HG03442 (cell line): ENCODE data around the gene DNAAF1.
A peak's percentile ranks its signal among the peaks of the same experiment; 100 is the strongest.
"Not testable (repeated sequence)": the region's sequence is repeated elsewhere in the genome, so short reads cannot be mapped to it uniquely, and the experiment has no call there.

Experiments used
- ATAC-seq: cut with Tn5 transposase; IDR thresholded peaks from one replicate; pipeline ENCODE4 v1.9.1; 2021; ENCODE audit warnings: mild to moderate bottlenecking, moderate library complexity; ENCODE audit not compliant: unreplicated experiment

Gene DNAAF1

DNA sequence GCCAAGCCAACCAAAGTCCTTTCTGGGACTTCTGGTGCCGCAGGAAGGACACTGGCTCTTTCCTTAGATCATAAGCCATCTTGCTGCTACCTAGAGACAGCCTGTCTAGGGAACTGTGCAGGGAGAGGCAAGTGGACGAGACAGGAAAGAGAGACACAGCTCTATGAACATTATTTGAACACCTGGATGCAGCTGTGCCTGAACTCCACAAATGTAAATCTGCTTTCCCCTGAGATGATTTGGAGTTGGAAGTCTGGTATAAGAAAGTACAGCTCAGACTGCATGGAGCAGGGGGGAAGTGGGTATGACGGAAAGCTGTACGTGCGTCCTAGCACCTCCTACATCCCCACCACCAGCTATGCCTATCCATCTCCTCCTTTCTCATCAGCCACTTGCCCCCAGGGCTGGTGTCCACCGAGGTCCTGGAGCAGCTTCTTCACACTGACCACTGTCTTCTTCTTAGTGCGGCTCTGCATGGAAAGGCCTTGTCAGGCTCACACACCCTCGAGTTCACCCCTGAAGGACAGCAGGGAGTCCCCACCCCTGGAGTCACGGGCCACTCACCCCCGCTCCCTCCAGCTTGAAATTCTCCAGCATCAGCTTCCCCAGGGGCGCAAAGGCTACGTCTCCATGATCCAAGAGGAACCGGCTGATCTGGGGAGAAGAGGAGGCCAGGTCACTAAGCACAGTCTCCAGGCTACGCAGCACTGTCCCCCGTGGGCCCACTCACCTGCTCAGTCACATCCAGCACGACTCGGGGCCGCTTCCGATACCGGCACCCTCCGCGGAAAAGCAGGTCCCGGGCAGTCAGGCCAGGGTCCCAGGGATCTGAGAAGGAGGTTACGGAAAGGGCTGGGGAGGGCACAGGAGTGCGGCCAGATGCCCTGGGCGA, 37.8 kb downstream of the DNAAF1 start:
- ATAC-seq, result no peak

DNA sequence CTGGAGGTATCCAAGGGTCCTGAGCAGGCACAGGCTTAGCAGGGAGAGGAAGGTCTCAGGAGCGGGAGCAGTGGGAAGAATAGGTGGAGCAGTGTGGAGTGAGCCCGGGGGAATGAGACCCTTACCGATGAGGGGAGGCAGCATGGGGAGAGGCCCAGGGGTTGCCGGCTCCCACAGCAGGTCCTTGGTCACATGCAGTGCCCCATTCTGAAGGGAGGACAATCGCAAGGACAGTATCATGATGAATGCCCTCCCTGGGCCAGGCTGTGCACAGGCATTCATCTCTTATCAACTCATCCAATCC, 38.4 kb downstream of the DNAAF1 start:
- no peak for ATAC-seq

DNA sequence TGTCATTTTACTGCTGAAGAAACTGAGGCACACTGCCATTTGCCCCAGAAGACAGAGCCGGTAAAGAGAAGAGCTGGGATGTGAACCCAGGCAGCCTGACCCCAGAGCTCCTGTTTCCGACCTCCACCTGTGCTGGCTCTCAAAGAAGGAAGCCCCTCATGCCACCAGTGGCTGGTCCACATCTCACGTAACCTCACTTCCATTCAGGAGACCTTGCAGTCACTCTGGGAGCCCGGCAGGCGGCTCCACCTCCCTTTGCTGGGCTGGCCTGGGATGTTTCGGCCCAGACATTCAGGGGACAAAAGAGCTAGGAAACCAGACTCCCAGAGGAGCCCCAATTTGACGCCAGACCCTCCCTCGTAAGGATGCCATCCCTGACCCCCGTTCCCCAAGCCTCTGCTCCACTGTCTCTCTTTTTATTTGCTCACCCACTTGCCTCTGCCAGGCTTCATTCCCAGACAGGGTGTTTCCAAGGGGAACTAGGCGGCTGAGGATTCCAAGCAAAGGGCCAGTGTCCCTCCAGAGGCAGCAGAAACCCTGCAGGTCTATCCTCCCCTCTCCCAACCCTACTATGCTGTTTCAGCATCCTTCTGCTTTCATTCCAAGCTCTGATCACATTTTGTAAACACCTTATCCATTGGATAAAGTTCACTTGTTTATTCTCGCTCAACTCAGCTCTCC, 38.9 kb downstream of the DNAAF1 start:
- no peak for ATAC-seq

DNA sequence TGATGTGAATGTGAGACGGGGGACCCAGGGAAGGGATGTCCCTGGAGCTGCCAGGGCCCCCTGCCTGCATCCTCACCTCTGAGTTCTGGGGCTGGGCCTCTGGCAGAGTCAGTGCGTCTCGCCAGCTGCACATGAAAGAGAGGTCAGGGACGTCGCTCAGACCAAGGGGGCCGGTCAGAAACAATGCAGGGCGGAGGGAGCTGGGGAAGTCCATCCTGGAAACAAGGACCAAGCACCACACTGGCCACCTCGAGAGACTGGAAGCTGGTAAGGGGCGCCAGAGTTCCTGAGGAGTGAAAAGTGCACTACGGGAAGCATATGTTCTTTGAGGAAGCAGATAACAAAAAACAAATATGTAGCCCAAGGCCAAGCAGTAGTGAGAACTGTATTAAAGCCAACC, 39.7 kb downstream of the DNAAF1 start:
- no peak for ATAC-seq

DNA sequence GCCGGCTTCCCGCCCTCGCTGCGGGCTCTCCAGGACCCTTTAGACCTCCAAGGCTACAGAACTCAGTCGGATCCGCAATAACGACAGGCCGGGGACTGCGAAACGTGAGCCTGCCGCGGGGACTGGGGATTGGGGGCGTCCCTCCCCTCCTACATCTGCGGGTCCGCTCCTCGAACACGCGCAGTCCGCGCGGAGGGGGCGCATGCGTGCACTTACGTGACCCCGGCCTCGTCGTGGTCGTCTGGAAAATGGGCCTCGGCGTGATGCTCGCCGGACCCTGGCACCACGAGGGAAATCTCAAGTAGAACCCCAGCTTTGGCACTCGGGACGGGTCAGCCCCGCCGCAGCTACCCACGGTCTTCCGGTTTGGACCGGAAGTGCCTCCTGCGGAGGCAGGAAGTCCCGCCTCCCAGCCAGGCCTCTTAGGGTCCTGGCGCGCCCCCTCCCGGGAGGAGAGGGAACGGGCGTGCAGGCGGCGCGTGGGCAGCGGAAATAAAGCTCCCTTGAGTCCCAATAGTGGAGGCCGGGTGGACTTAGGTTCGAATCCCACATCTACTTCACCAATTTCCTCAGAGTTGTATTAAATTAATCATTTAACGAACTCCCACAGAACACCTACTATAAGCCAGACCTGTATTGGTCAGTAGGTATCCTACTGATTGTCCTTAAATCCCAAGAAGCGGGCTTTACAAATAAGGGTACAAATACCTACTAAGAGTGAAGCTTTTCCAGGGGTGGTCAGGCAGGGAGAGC, 41.8 kb downstream of the DNAAF1 start, which contains the start of gene TAF1C:
Gene TAF1C, minus strand, starts transcription at position 373 of the 753 bp plus-strand sequence. CDS start 2,069 bp downstream, outside the sequence.
- peak; percentile 90 for ATAC-seq

DNA sequence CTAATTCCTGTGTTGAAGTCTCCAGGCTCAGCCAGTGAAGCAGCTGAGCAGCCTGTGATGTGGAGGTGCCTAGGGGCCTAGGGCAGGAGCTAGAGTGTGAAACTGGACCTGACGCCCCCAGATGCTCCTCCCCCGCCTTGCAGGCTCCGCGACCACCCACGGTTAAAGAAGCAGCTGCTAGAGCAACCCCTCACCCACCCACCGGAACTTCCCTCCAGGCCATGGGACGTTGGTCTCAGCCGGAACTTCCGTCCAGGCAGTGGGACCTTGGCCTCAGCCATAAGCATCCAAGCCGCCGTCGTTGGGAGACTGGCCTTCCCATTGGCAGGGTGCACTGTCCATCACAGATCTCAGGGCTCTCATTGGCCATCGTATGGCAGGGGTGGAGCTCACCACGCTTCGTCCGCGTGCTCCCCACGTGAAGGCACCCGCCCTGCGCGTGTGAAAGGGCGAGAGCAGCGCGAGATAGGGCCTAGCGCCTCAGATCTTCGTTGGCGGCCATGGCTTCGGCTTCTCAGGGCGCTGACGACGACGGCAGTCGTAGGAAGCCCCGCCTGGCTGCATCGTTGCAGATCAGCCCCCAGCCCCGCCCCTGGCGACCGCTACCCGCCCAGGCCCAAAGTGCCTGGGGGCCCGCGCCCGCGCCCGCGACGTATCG, 45.8 kb downstream of the DNAAF1 start, which contains the start of gene ADAD2:
Gene ADAD2, plus strand, starts transcription at position 427 of the 658 bp plus-strand sequence. Its CDS starts 74 bp downstream, at position 501.
- no peak for ATAC-seq

DNA sequence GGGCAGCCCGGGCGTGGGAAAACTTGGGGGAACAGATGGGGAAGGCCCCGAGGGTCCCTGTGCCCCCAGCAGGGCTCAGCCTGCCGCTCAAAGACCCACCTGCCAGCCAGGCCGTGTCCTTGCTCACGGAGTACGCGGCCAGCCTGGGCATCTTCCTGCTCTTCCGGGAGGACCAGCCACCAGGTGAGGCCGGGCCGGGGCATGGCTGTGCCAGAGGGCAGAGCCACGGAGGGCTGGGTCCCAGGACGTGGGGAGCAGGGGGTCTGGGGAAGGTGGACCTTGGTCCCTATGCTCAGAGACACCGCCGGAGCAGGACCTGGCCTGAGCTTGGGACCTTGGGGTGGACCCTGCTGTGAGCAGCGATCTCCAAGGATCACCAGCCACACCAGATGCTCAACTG, 46.4 kb downstream of the DNAAF1 start:
- no peak for ATAC-seq

DNA sequence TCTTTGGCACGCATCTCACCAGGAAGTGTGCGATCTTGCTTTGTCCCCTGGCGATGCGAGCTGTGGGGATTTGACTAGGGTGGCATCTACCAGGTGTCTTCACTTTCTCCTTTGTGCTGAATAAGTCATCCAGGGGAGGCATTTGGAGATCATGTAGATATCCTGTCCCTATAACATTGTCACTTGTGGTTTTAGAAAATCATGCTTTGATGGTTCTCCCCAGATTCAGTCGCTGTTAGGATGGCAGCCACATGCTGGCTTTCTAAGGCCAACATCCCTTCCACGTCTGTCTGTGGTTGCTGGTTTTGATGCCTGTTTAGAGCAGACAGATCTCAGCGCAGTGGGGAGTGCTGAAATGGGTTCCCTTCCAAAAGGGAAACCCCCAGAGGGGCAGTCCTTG, 48.4 kb downstream of the DNAAF1 start:
- no peak for ATAC-seq

DNA sequence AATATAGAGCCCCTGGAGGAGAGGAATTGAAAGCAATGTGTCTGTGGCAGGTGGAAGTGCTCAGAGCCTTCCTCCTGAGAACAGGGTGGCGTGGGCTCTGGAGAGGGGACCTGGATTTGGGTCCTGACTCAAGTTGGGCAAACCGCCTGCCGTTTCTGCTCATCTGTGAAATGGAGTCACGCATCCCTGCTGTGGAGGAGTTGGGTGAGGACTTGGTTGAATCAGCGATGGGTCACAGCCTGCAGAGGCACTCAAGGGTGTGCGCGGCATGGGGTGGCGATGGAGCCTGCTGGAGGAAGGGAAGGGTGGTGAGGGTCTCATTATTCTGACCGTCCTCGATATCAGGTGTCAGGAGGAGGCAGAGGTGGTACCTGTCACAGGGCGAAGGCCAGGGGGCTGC, 48.9 kb downstream of the DNAAF1 start:
- no peak for ATAC-seq

DNA sequence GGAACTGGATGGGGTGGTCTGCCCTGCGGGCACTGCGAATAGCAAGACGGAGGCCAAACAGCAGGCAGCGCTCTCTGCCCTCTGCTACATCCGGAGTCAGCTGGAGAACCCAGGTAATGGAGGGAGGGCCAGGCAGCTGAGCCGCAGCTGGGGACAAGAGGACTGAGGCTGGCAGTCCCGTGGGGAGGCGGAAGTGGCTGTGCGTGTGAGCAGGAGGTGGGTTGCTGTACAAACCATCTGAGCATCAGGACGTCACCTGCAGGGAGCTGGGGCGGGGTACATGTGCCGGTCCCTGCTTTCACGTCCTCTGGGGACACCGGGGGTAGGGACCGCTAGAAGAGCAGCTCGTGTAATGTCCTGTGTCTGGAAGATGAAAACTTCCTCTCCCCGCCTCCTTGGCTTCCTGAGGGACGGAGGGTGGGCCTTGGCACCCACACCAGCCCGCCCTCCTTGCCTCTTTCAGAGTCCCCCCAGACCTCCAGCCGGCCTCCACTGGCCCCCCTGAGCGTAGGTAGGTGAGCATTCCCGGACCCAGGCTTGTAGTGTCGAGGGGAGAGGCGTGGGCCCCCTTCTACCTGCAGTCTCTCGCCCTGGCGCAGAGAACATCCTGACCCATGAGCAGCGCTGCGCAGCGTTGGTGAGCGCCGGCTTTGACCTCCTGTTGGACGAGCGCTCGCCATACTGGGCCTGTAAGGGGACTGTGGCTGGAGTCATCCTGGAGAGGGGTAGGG, 49.5 kb downstream of the DNAAF1 start:
- no peak for ATAC-seq

DNA sequence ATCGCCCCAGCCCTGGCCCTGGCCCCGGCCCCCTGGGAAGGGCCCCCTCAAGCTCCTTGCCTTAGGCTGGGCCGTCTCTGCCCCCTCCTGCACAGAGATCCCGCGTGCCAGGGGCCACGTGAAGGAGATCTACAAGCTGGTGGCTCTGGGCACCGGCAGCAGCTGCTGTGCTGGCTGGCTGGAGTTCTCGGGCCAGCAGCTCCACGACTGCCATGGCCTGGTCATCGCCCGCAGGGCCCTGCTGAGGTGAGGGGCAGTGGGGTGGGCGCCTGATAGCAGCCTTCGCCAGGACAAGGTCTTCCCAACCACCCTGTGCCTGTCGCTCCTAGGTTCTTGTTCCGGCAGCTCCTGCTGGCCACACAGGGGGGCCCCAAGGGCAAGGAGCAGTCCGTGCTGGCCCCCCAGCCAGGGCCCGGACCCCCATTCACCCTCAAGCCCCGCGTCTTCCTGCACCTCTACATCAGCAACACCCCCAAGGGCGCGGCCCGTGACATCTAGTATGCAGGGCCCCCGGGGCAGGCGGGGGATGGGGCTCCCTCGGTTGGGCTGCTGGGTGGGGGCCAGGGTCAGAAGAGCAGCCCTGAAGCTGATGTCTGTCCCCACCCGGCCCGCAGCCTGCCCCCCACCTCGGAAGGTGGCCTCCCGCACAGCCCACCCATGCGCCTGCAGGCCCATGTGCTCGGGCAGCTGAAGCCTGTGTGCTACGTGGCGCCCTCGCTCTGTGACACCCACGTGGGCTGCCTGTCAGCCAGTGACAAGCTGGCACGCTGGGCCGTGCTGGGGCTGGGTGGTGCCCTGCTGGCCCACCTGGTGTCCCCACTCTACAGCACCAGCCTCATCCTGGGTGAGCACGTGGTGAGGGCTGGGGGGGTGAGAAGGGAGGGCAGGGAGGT, 50.3 kb downstream of the DNAAF1 start:
- ATAC-seq, result no peak

DNA sequence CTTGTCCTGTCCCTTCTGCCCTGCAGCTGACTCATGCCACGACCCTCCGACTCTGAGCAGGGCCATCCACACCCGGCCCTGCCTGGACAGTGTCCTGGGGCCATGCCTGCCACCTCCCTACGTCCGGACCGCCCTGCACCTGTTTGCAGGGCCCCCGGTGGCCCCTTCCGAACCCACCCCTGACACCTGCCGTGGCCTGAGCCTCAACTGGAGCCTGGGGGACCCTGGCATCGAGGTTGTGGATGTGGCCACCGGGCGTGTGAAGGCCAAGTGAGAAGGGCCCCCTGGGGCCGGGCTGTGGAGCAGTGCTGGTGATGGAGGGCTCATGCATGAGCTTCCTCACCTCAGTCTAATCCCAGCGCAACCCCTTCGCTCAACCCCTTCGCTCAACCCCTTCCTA, 51.0 kb downstream of the DNAAF1 start:
- no peak for ATAC-seq

DNA sequence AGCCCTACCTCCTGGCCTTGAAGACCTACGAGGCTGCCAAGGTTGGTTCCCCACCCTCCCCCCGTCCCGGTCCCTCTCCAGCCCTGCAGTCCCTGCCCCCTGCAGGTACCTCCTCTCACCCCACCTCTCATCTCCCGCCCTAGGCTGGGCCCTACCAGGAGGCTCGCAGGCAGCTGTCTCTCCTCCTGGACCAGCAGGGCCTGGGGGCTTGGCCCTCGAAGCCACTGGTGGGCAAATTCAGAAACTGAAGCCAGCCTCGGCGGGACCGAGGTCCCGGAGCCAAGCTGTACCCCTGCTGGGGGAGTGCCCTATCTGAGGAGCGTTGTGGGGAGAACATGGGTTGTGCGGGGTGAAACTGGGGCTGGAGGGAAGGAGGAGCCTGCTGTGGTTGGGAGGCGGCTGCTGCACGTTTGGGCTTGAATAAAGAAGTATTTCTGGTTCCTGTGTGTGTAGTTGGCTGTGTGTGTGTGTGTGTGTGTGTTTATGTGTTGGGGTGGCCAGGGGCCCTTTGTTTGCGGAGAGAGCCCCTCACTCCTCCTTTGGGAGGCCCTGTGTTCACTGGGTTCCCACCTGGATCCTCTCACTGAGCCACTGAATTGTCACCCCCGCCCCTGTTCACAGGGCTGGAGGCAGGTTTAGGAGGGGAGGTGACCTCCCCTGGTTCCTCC, 51.8 kb downstream of the DNAAF1 start:
- ATAC-seq, result no peak

DNA sequence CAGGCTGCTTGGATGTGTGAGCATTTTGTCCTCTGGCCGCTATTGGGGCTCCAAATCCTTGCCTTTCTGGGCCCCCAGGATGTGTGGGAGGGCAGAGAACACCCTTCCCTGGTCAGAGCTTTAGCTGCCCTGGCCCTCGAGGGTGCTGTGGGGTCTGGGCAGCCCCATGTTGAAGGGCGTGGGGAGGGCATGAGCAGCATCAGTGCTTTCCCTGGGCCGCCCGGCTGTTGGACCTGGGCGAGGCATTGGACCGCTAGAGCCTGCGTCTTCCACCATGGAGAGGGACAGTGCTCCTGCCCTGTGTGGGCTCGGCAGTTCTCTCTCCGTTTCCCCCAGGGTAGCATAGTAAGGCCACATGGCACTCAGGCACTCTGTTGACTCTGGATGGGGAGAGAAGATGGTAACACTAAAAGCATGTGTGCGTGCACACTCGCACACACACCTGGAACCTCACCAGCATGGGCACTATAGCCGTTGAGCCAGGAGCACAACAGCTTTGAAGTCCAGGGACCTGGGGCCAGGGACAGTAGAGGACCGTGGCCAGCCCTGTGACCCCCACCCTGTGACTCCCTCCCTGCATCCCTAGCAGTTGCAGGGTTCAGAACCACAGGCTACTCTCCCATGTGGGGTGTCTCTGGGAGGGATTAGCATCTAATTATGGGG, 52.5 kb downstream of the DNAAF1 start:
- ATAC-seq, result no peak

DNA sequence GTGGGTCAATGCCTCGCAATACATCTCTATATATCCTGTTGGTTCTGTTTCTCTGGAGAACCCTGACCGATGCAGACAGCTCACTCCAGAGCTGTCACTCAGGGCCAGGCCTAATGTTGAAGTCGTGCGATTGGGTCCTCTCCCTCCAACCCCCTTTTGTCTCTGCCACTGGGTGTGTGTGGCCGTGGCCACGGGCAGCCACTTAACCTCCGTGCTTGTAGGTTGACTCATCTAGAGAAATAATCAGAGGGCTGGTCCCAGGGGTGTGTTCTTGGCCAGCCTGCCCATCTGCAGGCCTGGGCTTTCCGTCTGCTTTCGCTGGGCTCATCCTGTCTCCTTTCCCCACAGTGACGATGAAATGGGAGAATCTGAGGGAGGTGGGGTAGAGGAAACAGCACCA, 53.3 kb downstream of the DNAAF1 start:
- ATAC-seq, result no peak

DNA sequence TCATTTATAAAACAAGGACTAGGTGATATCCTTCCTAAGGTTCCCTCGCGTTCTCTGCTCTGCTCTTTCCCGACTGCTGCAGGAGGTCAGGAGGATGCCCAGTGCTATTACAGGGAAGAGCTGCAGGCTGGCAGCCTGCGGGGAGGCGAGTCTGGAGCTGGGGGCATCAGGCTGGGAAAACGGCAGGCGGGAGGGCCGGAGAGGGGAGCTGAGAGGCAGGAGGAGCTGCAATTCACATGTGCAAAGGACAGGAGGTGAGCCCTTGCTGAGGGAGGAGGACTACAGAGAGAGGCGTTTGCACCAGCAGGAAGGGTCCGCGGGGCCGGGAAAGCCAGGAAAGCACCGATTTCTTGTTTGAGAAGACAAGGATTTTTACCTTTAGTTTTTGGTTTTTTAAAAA, 54.0 kb downstream of the DNAAF1 start:
- no peak for ATAC-seq

DNA sequence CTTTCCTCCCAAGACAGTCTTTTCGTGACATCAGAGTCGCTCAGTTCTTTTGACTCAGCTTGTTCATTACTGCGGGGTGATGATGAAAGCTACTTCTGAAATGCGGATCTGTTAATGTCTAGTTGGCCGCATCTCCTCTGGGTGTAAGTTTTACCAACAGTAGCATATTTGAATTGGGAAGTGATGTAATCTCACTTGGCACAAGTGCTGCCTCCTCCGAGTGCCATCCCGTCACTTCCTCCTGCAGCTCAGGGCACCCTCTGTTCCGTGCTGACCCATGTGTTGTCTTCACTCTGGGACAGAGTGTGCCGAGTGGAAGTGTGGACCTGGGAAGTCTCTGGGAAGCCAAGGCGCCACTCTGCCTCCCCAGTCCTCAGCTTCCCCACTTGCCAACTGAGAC, 54.8 kb downstream of the DNAAF1 start:
- no peak for ATAC-seq

DNA sequence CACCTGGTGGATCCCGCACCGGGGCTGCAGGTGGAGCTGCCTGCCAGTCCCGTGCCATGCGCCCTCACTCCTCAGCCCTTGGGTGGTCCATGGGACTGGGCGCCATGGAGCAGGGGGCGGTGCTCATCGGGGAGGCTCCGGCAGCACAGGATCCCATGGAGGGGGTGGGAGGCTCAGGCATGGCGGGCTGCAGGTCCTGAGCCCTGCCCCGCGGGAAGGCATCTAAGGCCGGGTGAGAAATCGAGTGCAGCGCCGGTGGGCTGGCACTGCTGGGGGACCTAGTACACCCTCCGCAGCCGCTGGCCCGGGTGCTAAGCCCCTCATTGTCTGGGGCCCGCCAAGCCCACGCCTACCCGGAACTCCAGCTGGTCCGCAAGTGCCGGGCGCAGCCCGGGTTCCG, 59.4 kb downstream of the DNAAF1 start:
- not testable (repeated sequence) for ATAC-seq
